ENCODE data around the gene SCAMP2. TPM values are rescaled to one million over a fixed set of nuclear protein-coding genes. Genes with fewer than 3 reads are reported as not detected.

Gene SCAMP2
- total RNA-seq, 2 donors from 2014 or later: 62.1 to 84.5 TPM

- ATAC-seq (ENCODE audit: insufficient number of reproducible peaks, low FRiP score, low read depth): no peak
- H3K27me3 ChIP-seq (replicated peaks; ENCODE audit: insufficient read depth): peaks cover 6% of the 10 kb centered on the region
- TF ChIP-seq CTCF (IDR thresholded peaks at IDR 0.05): no peak
- no peaks in the 10 kb centered on the region for H3K36me3 ChIP-seq
- H3K9me3 ChIP-seq: no peaks in the 10 kb centered on the region
- H3K27ac ChIP-seq: no peak overlapping the region
- no peak overlapping the region for H3K4me3 ChIP-seq
- no peaks in the 10 kb centered on the region for H3K4me1 ChIP-seq (ENCODE audit: control insufficient read depth in 1 of 2, low read depth in 2 of 2)
- DNase-seq (ENCODE audit: low spot score): no peak
These were observed 48.2 kb downstream of the SCAMP2 start for GRCh38 chr15:74824976-74825375.

GRCh38 chr15:74823324-74823723 lies 49.8 kb downstream of the SCAMP2 start:
- H3K9me3 ChIP-seq: no peaks in the 10 kb centered on the region
- H3K36me3 ChIP-seq: no peaks in the 10 kb centered on the region
- ATAC-seq (ENCODE audit: insufficient number of reproducible peaks, low FRiP score, low read depth) (no peak), DNase-seq (ENCODE audit: low spot score) (no peak)
- H3K4me3 ChIP-seq: no peak overlapping the region
- TF ChIP-seq CTCF (IDR thresholded peaks at IDR 0.05): no peak
- H3K27ac ChIP-seq: no peak overlapping the region
- H3K27me3 ChIP-seq (replicated peaks; ENCODE audit: insufficient read depth): peaks cover 6% of the 10 kb centered on the region
- H3K4me1 ChIP-seq (ENCODE audit: control insufficient read depth in 1 of 2, low read depth in 2 of 2): no peaks in the 10 kb centered on the region

DNA sequence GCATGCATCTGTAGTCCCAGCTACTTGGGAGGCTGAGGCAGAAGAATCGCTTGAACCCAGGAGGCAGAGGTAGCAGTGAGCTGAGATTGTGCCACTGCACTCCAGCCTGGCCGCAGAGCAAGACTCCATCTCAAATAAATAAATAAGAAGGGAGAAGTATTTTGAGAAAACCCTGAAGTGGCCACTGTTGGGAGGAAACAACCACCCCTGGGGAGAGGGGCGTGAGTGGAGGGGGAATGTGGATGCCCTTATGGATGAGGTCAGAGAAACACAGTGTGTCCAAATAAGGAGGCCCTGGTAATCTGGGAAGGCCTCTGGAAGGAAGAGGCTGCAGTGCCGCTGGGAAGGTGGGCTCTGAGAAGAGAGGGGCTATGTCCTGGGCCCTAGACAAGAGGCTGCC lies 50.9 kb downstream of the SCAMP2 start:
- Histone ChIP-seq H3K4me3 (no peak overlapping the region), H3K27ac (no peak overlapping the region), H3K27me3 (replicated peaks; ENCODE audit: insufficient read depth) (peaks cover 6% of the 10 kb centered on the region), H3K36me3 (no peaks in the 10 kb centered on the region), H3K9me3 (no peaks in the 10 kb centered on the region), H3K4me1 (ENCODE audit: control insufficient read depth in 1 of 2, low read depth in 2 of 2) (no peaks in the 10 kb centered on the region)
- no peak for ATAC-seq (ENCODE audit: insufficient number of reproducible peaks, low FRiP score, low read depth)
- TF ChIP-seq CTCF (IDR thresholded peaks at IDR 0.05): no peak
- DNase-seq (ENCODE audit: low spot score): no peak

DNA sequence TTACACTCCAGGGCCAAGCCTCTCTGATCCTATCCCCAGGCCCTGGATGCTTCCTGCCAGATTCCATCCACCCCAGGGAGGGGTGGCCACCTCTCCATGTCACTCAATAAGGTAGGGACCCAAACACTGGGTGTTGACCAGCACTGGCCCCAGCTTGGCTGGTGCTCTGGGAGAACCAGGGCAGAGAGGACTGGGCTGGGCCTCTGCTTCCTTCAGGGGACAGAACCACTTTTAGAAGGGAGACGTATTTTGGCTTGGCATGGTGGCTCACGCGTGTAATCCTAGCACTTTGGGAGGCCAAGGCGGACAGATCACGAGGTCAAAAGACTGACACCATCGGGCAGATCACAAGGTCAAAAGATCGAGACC lies 51.4 kb downstream of the SCAMP2 start:
- Histone ChIP-seq H3K36me3 (no peaks in the 10 kb centered on the region), H3K27me3 (replicated peaks; ENCODE audit: insufficient read depth) (peaks cover 1% of the 10 kb centered on the region), H3K4me3 (no peak overlapping the region), H3K4me1 (ENCODE audit: control insufficient read depth in 1 of 2, low read depth in 2 of 2) (no peaks in the 10 kb centered on the region), H3K27ac (no peak overlapping the region), H3K9me3 (no peaks in the 10 kb centered on the region)
- TF ChIP-seq CTCF (IDR thresholded peaks at IDR 0.05): no peak
- no peak for DNase-seq (ENCODE audit: low spot score)
- ATAC-seq (ENCODE audit: insufficient number of reproducible peaks, low FRiP score, low read depth): no peak

- TF ChIP-seq CTCF (IDR thresholded peaks at IDR 0.05): no peak
- no peaks in the 10 kb centered on the region for H3K27me3 ChIP-seq (replicated peaks; ENCODE audit: insufficient read depth)
These were observed 51.9 kb downstream of the SCAMP2 start for GRCh38 chr15:74821091-74821789.

More at GRCh38 chr15:74821091-74821789, 51.9 kb downstream of the SCAMP2 start:
- no peak overlapping the region for H3K4me3 ChIP-seq
- ATAC-seq (ENCODE audit: insufficient number of reproducible peaks, low FRiP score, low read depth): no peak
- H3K9me3 ChIP-seq: no peaks in the 10 kb centered on the region
- H3K36me3 ChIP-seq: no peaks in the 10 kb centered on the region
- DNase-seq (ENCODE audit: low spot score): no peak
- no peak overlapping the region for H3K27ac ChIP-seq
- H3K4me1 ChIP-seq (ENCODE audit: control insufficient read depth in 1 of 2, low read depth in 2 of 2): no peaks in the 10 kb centered on the region
